SK-MEL-5 (cell line): Measurements from ENCODE around the gene NMU. TPM values are rescaled to one million over a fixed set of nuclear protein-coding genes. Genes with fewer than 3 reads are reported as not detected.
"Not testable (repeated sequence)": the region's sequence is repeated elsewhere in the genome, so short reads cannot be mapped to it uniquely, and the experiment has no call there.

Experiments
- DNase-seq: peaks from one replicate; pipeline ENCODE4 v3.0.0-alpha.2; 2016; ENCODE audit warnings: low read depth, low spot score
- in situ Hi-C: cut with HindIII; loops from 2 replicates; pipeline ENCODE4 v1.10.0; 2016; ENCODE audit warnings: low sequenced_read_pairs, high pct_unique_total_duplicates, low pct_unique_long_range_greater_than_20kb
- polyA plus RNA-seq, 2 experiments: library from polyadenylated mRNA; depleted of rRNA; stranded (reverse); fragments of >200 nt; gene quantifications; 2 replicates each; pipeline ENCODE4 v1.2.3, GENCODE V29; 2015
- total RNA-seq: library from RNA; depleted of rRNA; stranded (reverse); fragments of >200 nt; shearing (Covaris generic); gene quantifications from 2 replicates; pipeline ENCODE4 v1.2.3, GENCODE V29; 2014; rRNA removed

NMU gene
- total RNA-seq = not detected in 2 replicates
- not detected in 2 replicates for polyA plus RNA-seq (2015; cell fraction: cytosol; rRNA removed)
- not detected in 2 replicates for polyA plus RNA-seq (2015; cell fraction: nucleus; rRNA removed)

GRCh38 chr4:55635741-55636655 is at the start of gene NMU:
NMU (minus strand) TSS chr4:55636298; CDS start chr4:55636192, 106 bp downstream.
- in situ Hi-C loops = no loop called here
- no peak for DNase-seq

GRCh38 chr4:55684276-55684675 is 48.2 kb upstream of the NMU start:
- in situ Hi-C loops = no loop called here
- DNase-seq = no peak

- in situ Hi-C loops, DNase-seq: not testable (repeated sequence)
Observed at GRCh38 chr4:55682797-55683196, 46.7 kb upstream of the NMU start.

GRCh38 chr4:55682295-55682694 is 46.2 kb upstream of the NMU start:
- in situ Hi-C loops = no loop called here
- no peak for DNase-seq

- no peak for DNase-seq
- in situ Hi-C loops = no loop called here
Observed at GRCh38 chr4:55681430-55681829, 45.3 kb upstream of the NMU start.

GRCh38 chr4:55675196-55675793 is 39.2 kb upstream of the NMU start:
- in situ Hi-C loops = no loop called here
- no peak for DNase-seq

GRCh38 chr4:55673424-55673823 is 37.3 kb upstream of the NMU start:
- no peak for DNase-seq
- in situ Hi-C loops = no loop called here

GRCh38 chr4:55671667-55672066 is 35.6 kb upstream of the NMU start:
- no peak for DNase-seq
- in situ Hi-C loops = no loop called here

GRCh38 chr4:55670695-55671094 is 34.6 kb upstream of the NMU start:
- DNase-seq = no peak
- in situ Hi-C loops = no loop called here

- DNase-seq = no peak
- in situ Hi-C loops = no loop called here
Observed at GRCh38 chr4:55668449-55668848, 32.4 kb upstream of the NMU start.

- DNase-seq = no peak
- in situ Hi-C loops = no loop called here
Observed at GRCh38 chr4:55666535-55666934, 30.4 kb upstream of the NMU start.

- in situ Hi-C loops = no loop called here
- no peak for DNase-seq
Observed at GRCh38 chr4:55663145-55663544, 27.0 kb upstream of the NMU start.

- in situ Hi-C loops = no loop called here
- no peak for DNase-seq
Observed at GRCh38 chr4:55661398-55662056, 25.4 kb upstream of the NMU start.

- in situ Hi-C loops = no loop called here
- DNase-seq = no peak
Observed at GRCh38 chr4:55658657-55659056, 22.6 kb upstream of the NMU start.

GRCh38 chr4:55654131-55654530 is 18.0 kb upstream of the NMU start:
- DNase-seq = no peak
- in situ Hi-C loops = no loop called here

GRCh38 chr4:55650483-55650882 is 14.4 kb upstream of the NMU start:
- no peak for DNase-seq
- in situ Hi-C loops = no loop called here

GRCh38 chr4:55637272-55637820 is 1.2 kb upstream of the NMU start:
- in situ Hi-C loops = no loop called here
- no peak for DNase-seq

- DNase-seq = no peak
- in situ Hi-C loops = no loop called here
Observed at GRCh38 chr4:55636656-55636999, 530 bp upstream of the NMU start.
